K562 (cell line): ENCODE data around the gene RFX3. TPM values are rescaled to one million over a fixed set of nuclear protein-coding genes. Genes with fewer than 3 reads are reported as not detected.

Experiments
- ATAC-seq: fragments of 200-7000 bp; cut with Tn5 transposase; 3 replicates; pipeline ENCODE4 v1.9.1; 2020; ENCODE audit warnings: moderate library complexity
- BruUV-seq: library from RNA; stranded (reverse); fragments of 400-500 nt; replicated peaks from 2 replicates; lab custom pipeline; 2021; lab: Mats Ljungman, UMichigan
- CTCF ChIA-PET: fragments of 300-600 bp; formaldehyde crosslinking; extraction: SDS; loops from one replicate; lab custom pipeline; 2021; ENCODE audit warnings: low intra/inter-chr PET ratio; lab: Yijun Ruan, JAX
- POLR2A ChIA-PET: fragments of 300-600, 350-650 bp; sonication (Branson Sonifier 250); formaldehyde crosslinking; extraction: SDS; loops from one replicate; lab custom pipeline; 2021; ENCODE audit warnings: antibody characterized with exemption, inconsistent platforms; lab: Yijun Ruan, JAX
- DNase-seq, 4 experiments: peaks; one replicate each; pipeline versions ENCODE4 v3.0.0 to v3.0.0-alpha.2; 2011 to 2018; ENCODE audit warnings: low spot score in 3 of 4, mixed read lengths in 3 of 4; ENCODE audit errors: extremely low read depth in 1 of 4
- FAIRE-seq: peaks from 2 replicates; lab custom pipeline; 2011; peaks lifted over from hg19 to GRCh38; lab: Jason Lieb, UNC
- H2AFZ ChIP-seq: 2 replicates; pipeline ENCODE4 v1.6.0; 2011; ENCODE audit warnings: low read depth, low read length, control low read depth, inconsistent platforms
- H3K27ac ChIP-seq: fragments of 200-600 bp; 3 replicates; pipeline ENCODE4 v1.8.0; 2011; ENCODE audit warnings: low read depth, mild to moderate bottlenecking, control low read depth, inconsistent platforms, low read length, moderate library complexity, mixed read lengths; ENCODE audit errors: extremely low read depth
- H3K27me3 ChIP-seq, 2 experiments: fragments of 300-600 bp in 1 of 2; 2 replicates in 1 of 2; 3 replicates in 1 of 2; pipeline versions ENCODE4 v1.6.0 to v1.8.0; 2011; ENCODE audit warnings: inconsistent platforms in 2 of 2, low read length in 2 of 2, mild to moderate bottlenecking in 1 of 2, mixed read lengths in 1 of 2, moderate library complexity in 1 of 2; ENCODE audit not compliant: control insufficient read depth in 2 of 2, insufficient read depth in 2 of 2
- H3K36me3 ChIP-seq: fragments of 300-600 bp; 3 replicates; pipeline ENCODE4 v1.8.0; 2011; ENCODE audit warnings: mild to moderate bottlenecking, low read length, inconsistent platforms; ENCODE audit not compliant: control insufficient read depth, insufficient read depth
- H3K4me1 ChIP-seq, 2 experiments: fragments of 200-600 bp in 1 of 2; replicated peaks in 1 of 2; 2 replicates in 1 of 2; 3 replicates in 1 of 2; pipeline versions ENCODE4 v1.5.1 to v1.8.0; 2011; ENCODE audit warnings: inconsistent platforms in 2 of 2, low read length in 2 of 2, mild to moderate bottlenecking in 1 of 2, mixed read lengths in 1 of 2, moderate library complexity in 1 of 2; ENCODE audit not compliant: control insufficient read depth in 2 of 2, insufficient read depth in 2 of 2
- H3K4me2 ChIP-seq: 2 replicates; pipeline ENCODE4 v1.6.1; 2011; ENCODE audit warnings: low read length, control low read depth, inconsistent platforms, mixed read lengths; ENCODE audit not compliant: insufficient read depth
- H3K4me3 ChIP-seq: fragments of 200-600 bp; sonication (generic), shearing (Covaris generic); 2 replicates; pipeline ENCODE4 v1.5.1; 2016; ENCODE audit warnings: control low read depth, inconsistent platforms
- H3K79me2 ChIP-seq: fragments of 200-600 bp; 3 replicates; pipeline ENCODE4 v1.8.0; 2011; ENCODE audit warnings: low read length, inconsistent platforms; ENCODE audit not compliant: control insufficient read depth, insufficient read depth
- H3K9ac ChIP-seq, 2 experiments: 2 replicates each; pipeline versions ENCODE4 v1.6.0 to v1.6.1; 2011; ENCODE audit warnings: low read depth in 2 of 2, low read length in 2 of 2, control low read depth in 1 of 2, inconsistent platforms in 1 of 2, mild to moderate bottlenecking in 1 of 2, mixed read lengths in 1 of 2; ENCODE audit not compliant: insufficient read depth in 1 of 2
- H3K9me1 ChIP-seq: one replicate; pipeline ENCODE4 v1.6.0; 2011; ENCODE audit warnings: inconsistent platforms, mild to moderate bottlenecking, low read length, moderate library complexity; ENCODE audit not compliant: control insufficient read depth, insufficient read depth
- H3K9me3 ChIP-seq: replicated peaks from 2 replicates; pipeline ENCODE4 v1.5.1; 2011; ENCODE audit warnings: low read depth, low read length, inconsistent platforms; ENCODE audit not compliant: control insufficient read depth, insufficient read depth
- H4K20me1 ChIP-seq: replicated peaks from 2 replicates; pipeline ENCODE4 v1.6.1; 2011; ENCODE audit warnings: low read length, inconsistent platforms, mixed read lengths; ENCODE audit not compliant: control insufficient read depth, insufficient read depth
- DEAF1 ChIP-seq: fragments of 450-650 bp; formaldehyde crosslinking; IDR thresholded peaks from 2 replicates; pipeline ENCODE4 v1.4.0; 2020; ENCODE audit warnings: mild to moderate bottlenecking, moderate library complexity
- MXI1 ChIP-seq: IDR thresholded peaks from 2 replicates; pipeline ENCODE4 v1.6.1; 2011; ENCODE audit warnings: low read depth, mild to moderate bottlenecking, improper control_type of control experiment, low read length
- POLR3G ChIP-seq: IDR thresholded peaks from 2 replicates; pipeline ENCODE4 v1.6.1; 2011; ENCODE audit not compliant: insufficient read length, insufficient replicate concordance; ENCODE audit errors: extremely low read depth
- TEAD1 ChIP-seq, 2 experiments: fragments of 450-650 bp in 1 of 2; sonication (generic) in 1 of 2; formaldehyde crosslinking; IDR thresholded peaks; 2 replicates each; pipeline versions ENCODE4 v1.4.0 to v1.8.0; 2020 to 2022; ENCODE audit warnings: mild to moderate bottlenecking in 2 of 2, missing genetic modification reagents in 1 of 2
- WGBS: fragments of 100-300 bp; shearing (Covaris generic); methylation state at CpG from one replicate; pipeline ENCODE4 v1.1.6; 2016; ENCODE audit warnings: low coverage, mixed read lengths; ENCODE audit not compliant: insufficient coverage; ENCODE audit errors: missing lambda C conversion rate; 5-methylcytosine and 5-hydroxymethylcytosine counted together
- in situ Hi-C: fragments of 300-500 bp; cut with MboI; formaldehyde crosslinking; loops from 4 replicates; pipeline ENCODE4 v1.15.0; 2018; ENCODE audit warnings: inconsistent platforms, mixed read lengths
- intact Hi-C: fragments of 100-400 bp; cut with micrococcal nuclease; formaldehyde crosslinking; loops from 2 replicates; pipeline ENCODE4 v1.14.2; 2022
- polyA plus RNA-seq, 8 experiments: library from polyadenylated mRNA; depleted of rRNA in 4 of 8; stranded (reverse) in 5 of 8; unstranded in 3 of 8; fragments of >200 nt; fragmentation: Nextera tagmentation in 2 of 8; fragmentation: Illumina TruSeq in 1 of 8; extraction: Ambion mirVana in 2 of 8; extraction: Trizol in 1 of 8; gene quantifications; 2 replicates each; pipeline versions ENCODE4 v1.2.1 to v1.2.3, GENCODE V29; 2011 to 2014; ENCODE audit warnings: inconsistent platforms in 1 of 8, missing spikeins in 1 of 8
- total RNA-seq, 7 experiments: library from RNA; depleted of rRNA in 6 of 7; stranded (reverse); fragments of >200 nt in 6 of 7; fragmentation: Illumina TruSeq in 2 of 7; extraction: Trizol in 2 of 7; gene quantifications; 2 replicates each; pipeline versions ENCODE4 v1.2.1 to v1.2.3, GENCODE V29; 2011 to 2021; ENCODE audit warnings: low replicate concordance in 1 of 7

RFX3 gene
- total and polyA plus RNA-seq, 9 of the 15 experiments (the other 6 are each of a cell fraction or from before 2014, with no cell fraction given) = 0.86 to 4.9 (median 2.0) TPM

GRCh38 chr9:3359048-3359692 lies 166.6 kb downstream of the RFX3 start:
- intact Hi-C loops = no loop called here
- Histone ChIP-seq H3K9ac (no peak overlapping the region), H3K27me3 (no peaks in the 10 kb centered on the region), H3K9me1 (no peaks in the 10 kb centered on the region), H2AFZ (no peak overlapping the region), H3K4me1 (no peaks in the 10 kb centered on the region), H3K27ac (no peak overlapping the region), H3K36me3 (no peaks in the 10 kb centered on the region)
- POLR2A ChIA-PET = no interaction called here
- ATAC-seq = no peak
- DNase-seq = no peak
- BruUV-seq = no TSS peak
- TF ChIP-seq MXI1 (no peak), POLR3G (no peak), DEAF1 (CRISPR knock-in tag) (no peak), TEAD1 (CRISPR knock-in tag; IDR thresholded peaks at IDR 0.05) (no peak)
- TF ChIP-seq, all 486 proteins: peak for 0
- H3K4me2 ChIP-seq = no peak overlapping the region
- no peaks in the 10 kb centered on the region for H4K20me1 ChIP-seq
- WGBS = 25% methylated on average over 4 of the region's 5 CpGs
- no peak for FAIRE-seq
- CTCF ChIA-PET = no interaction called here
- no peak overlapping the region for H3K4me3 ChIP-seq
- no peaks in the 10 kb centered on the region for H3K9me3 ChIP-seq
- in situ Hi-C loops = no loop called here
- no peaks in the 10 kb centered on the region for H3K79me2 ChIP-seq
